ENCODE results near the gene AHCYL2.

DNA sequence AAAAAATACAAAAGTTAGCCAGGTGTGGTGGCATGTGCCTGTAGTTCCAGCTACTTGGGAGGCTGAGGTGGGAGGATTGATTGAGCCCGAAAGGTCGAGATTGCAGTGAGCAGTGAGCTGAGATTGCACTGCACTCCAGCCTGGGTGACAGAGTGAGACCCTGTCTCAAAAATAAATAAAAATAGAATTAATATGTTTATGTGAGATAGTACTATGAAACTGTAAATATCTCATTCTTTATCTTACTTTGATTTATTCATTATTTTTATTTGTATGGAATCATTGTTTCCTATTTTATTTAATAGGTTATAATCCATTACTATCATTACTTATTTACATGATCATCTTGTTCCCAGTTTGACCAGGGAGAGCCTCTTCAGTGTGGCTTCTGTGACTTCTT, 168.4 kb downstream of the AHCYL2 start:
- no peak for TF ChIP-seq EZH2phosphoT487 (IDR thresholded peaks at IDR 0.05; ENCODE audit: borderline replicate concordance)
- TF ChIP-seq, protein P1, sequence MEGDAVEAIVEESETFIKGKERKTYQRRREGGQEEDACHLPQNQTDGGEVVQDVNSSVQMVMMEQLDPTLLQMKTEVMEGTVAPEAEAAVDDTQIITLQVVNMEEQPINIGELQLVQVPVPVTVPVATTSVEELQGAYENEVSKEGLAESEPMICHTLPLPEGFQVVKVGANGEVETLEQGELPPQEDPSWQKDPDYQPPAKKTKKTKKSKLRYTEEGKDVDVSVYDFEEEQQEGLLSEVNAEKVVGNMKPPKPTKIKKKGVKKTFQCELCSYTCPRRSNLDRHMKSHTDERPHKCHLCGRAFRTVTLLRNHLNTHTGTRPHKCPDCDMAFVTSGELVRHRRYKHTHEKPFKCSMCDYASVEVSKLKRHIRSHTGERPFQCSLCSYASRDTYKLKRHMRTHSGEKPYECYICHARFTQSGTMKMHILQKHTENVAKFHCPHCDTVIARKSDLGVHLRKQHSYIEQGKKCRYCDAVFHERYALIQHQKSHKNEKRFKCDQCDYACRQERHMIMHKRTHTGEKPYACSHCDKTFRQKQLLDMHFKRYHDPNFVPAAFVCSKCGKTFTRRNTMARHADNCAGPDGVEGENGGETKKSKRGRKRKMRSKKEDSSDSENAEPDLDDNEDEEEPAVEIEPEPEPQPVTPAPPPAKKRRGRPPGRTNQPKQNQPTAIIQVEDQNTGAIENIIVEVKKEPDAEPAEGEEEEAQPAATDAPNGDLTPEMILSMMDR (conservative IDR thresholded peaks at IDR 0.05; ENCODE audit: low read length), result no peak

Data from Loucy (cell line).